Subcutaneous adipose tissue (tissue), 4 donors: ENCODE results near the gene TMEM62. TPM values are rescaled to one million over a fixed set of nuclear protein-coding genes. Genes with fewer than 3 reads are reported as not detected.

Source experiments
- CTCF ChIP-seq: fragments of 450-650 bp; IDR thresholded peaks from one replicate; pipeline ENCODE4 v1.5.1; 2016; ENCODE audit warnings: low read depth, mild to moderate bottlenecking, control low read depth, antibody characterized with exemption, moderate library complexity
- total RNA-seq, 4 donors: library from RNA; depleted of rRNA; stranded (reverse); fragments of >200 nt; gene quantifications; one replicate each; pipeline ENCODE4 v1.1.0, GENCODE V29; 2016

TMEM62 gene
- total RNA-seq, result 10 to 100 TPM; 28.7 to 39.4 (median 37.1) TPM

GRCh38 chr15:43133430-43134156 is at the start of gene TMEM62:
TMEM62 (plus strand) TSS chr15:43133586; CDS start chr15:43133803, 217 bp downstream.
- TF ChIP-seq CTCF, result no peak

DNA sequence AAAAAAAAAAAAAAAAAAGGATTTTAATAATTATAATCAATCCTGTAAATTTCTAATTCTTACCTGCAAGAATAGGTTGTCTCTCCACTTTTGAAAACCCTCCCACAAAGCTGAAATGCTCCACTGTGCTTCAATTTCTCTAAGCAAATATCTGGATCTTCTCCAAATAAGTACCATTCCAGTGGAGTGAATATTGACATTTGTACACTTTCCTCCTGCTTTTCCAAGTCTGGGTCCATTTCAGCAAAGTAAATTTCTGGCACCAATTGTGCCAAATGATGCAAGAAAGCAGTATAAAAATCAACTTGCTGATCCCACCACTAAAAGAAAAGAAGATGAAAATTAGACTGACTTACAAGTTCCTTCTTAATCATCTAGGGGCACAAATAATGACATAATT is 47.5 kb upstream of the TMEM62 start:
- no peak for TF ChIP-seq CTCF

DNA sequence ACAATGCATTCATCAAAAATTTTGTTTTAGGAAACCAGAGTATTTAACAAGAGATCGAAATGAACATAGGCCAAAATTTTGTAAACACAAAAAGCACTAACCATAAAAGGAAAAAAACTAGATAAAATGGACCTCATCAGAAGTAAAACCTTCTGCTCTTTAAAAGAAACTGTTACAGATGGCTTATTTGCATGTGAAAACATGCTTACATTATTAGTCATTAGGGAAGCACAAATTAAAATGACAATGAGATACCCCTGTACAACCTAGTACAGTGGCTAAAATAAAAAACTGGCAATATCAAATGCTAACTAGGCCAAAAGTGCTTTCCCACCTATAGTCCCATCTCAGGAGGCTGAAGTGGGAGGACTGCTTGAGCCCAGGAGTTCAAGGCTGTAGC is 46.8 kb upstream of the TMEM62 start:
- TF ChIP-seq CTCF, result no peak

- no peak for TF ChIP-seq CTCF
Observed at GRCh38 chr15:43091859-43092258, 41.5 kb upstream of the TMEM62 start.

DNA sequence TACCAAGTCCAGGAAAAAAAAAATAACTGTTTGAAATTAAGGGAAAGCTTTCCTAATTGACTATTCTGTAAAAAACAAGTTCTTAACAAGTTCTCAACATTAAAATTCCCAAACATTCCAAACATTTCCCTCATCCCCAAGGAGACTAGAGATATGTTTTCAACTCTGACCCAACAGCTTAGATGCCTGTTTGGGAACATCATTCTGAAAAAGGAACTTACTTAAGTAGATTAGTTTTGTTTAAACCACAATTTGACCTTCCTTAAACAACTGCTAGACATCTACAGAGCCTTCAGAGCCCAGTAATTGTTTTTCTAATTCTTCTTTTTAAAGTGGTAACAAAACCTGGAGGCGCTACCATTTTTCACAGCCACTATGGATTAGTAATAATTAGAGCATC is 40.4 kb upstream of the TMEM62 start:
- no peak for TF ChIP-seq CTCF

DNA sequence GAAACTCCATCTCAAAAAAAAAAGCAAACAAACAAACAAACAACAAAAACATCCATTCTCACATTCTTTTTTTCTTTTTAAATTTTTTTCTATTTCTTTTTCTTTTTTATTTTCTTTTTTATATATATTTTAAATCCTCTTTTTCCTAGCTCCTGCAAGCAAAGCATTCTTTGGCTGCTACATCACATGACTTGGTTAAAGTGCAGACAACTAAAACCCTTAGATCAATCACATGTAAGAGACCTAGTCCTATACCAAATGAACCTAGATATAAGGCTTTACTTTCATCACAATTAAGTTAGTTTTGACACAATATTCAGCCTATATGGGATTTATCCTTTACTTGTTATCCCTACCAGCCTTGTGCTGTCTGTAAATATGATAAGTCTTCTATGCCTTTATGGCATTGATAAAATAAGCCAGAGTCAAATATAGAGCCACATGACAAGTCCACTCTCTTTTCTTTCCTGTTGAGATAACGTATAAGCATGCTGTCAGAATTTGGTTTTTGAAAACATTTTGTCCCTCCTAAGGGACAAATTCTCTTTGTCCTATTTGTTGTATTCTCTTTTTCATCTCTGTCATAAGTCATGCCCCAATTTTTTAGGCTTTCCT is 38.9 kb upstream of the TMEM62 start:
- no peak for TF ChIP-seq CTCF

- no peak for TF ChIP-seq CTCF
Observed at GRCh38 chr15:43095243-43095642, 38.1 kb upstream of the TMEM62 start.
